K562 (cell line): Measurements from ENCODE around the gene SYNRG. TPM values are rescaled to one million over a fixed set of nuclear protein-coding genes. Genes with fewer than 3 reads are reported as not detected.

ENCODE experiments used
- ATAC-seq: fragments of 200-7000 bp; cut with Tn5 transposase; 3 replicates; pipeline ENCODE4 v1.9.1; 2020; ENCODE audit warnings: moderate library complexity
- BruUV-seq: library from RNA; stranded (reverse); fragments of 400-500 nt; replicated peaks from 2 replicates; lab custom pipeline; 2021; lab: Mats Ljungman, UMichigan
- CTCF ChIA-PET: fragments of 300-600 bp; formaldehyde crosslinking; extraction: SDS; loops from one replicate; lab custom pipeline; 2021; ENCODE audit warnings: low intra/inter-chr PET ratio; lab: Yijun Ruan, JAX
- POLR2A ChIA-PET: fragments of 300-600, 350-650 bp; sonication (Branson Sonifier 250); formaldehyde crosslinking; extraction: SDS; loops from one replicate; lab custom pipeline; 2021; ENCODE audit warnings: antibody characterized with exemption, inconsistent platforms; lab: Yijun Ruan, JAX
- DNase-seq, 4 experiments: peaks; one replicate each; pipeline versions ENCODE4 v3.0.0 to v3.0.0-alpha.2; 2011 to 2018; ENCODE audit warnings: low spot score in 3 of 4, mixed read lengths in 3 of 4; ENCODE audit errors: extremely low read depth in 1 of 4
- FAIRE-seq: peaks from 2 replicates; lab custom pipeline; 2011; peaks lifted over from hg19 to GRCh38; lab: Jason Lieb, UNC
- H2AFZ ChIP-seq: 2 replicates; pipeline ENCODE4 v1.6.0; 2011; ENCODE audit warnings: low read depth, low read length, control low read depth, inconsistent platforms
- H3K27ac ChIP-seq: fragments of 200-600 bp; 3 replicates; pipeline ENCODE4 v1.8.0; 2011; ENCODE audit warnings: low read depth, mild to moderate bottlenecking, control low read depth, inconsistent platforms, low read length, moderate library complexity, mixed read lengths; ENCODE audit errors: extremely low read depth
- H3K27me3 ChIP-seq, 2 experiments: fragments of 300-600 bp in 1 of 2; 2 replicates in 1 of 2; 3 replicates in 1 of 2; pipeline versions ENCODE4 v1.6.0 to v1.8.0; 2011; ENCODE audit warnings: inconsistent platforms in 2 of 2, low read length in 2 of 2, mild to moderate bottlenecking in 1 of 2, mixed read lengths in 1 of 2, moderate library complexity in 1 of 2; ENCODE audit not compliant: control insufficient read depth in 2 of 2, insufficient read depth in 2 of 2
- H3K36me3 ChIP-seq: fragments of 300-600 bp; 3 replicates; pipeline ENCODE4 v1.8.0; 2011; ENCODE audit warnings: mild to moderate bottlenecking, low read length, inconsistent platforms; ENCODE audit not compliant: control insufficient read depth, insufficient read depth
- H3K4me1 ChIP-seq, 2 experiments: fragments of 200-600 bp in 1 of 2; replicated peaks in 1 of 2; 2 replicates in 1 of 2; 3 replicates in 1 of 2; pipeline versions ENCODE4 v1.5.1 to v1.8.0; 2011; ENCODE audit warnings: inconsistent platforms in 2 of 2, low read length in 2 of 2, mild to moderate bottlenecking in 1 of 2, mixed read lengths in 1 of 2, moderate library complexity in 1 of 2; ENCODE audit not compliant: control insufficient read depth in 2 of 2, insufficient read depth in 2 of 2
- H3K4me2 ChIP-seq: 2 replicates; pipeline ENCODE4 v1.6.1; 2011; ENCODE audit warnings: low read length, control low read depth, inconsistent platforms, mixed read lengths; ENCODE audit not compliant: insufficient read depth
- H3K4me3 ChIP-seq: fragments of 200-600 bp; sonication (generic), shearing (Covaris generic); 2 replicates; pipeline ENCODE4 v1.5.1; 2016; ENCODE audit warnings: control low read depth, inconsistent platforms
- H3K79me2 ChIP-seq: fragments of 200-600 bp; 3 replicates; pipeline ENCODE4 v1.8.0; 2011; ENCODE audit warnings: low read length, inconsistent platforms; ENCODE audit not compliant: control insufficient read depth, insufficient read depth
- H3K9ac ChIP-seq, 2 experiments: 2 replicates each; pipeline versions ENCODE4 v1.6.0 to v1.6.1; 2011; ENCODE audit warnings: low read depth in 2 of 2, low read length in 2 of 2, control low read depth in 1 of 2, inconsistent platforms in 1 of 2, mild to moderate bottlenecking in 1 of 2, mixed read lengths in 1 of 2; ENCODE audit not compliant: insufficient read depth in 1 of 2
- H3K9me1 ChIP-seq: one replicate; pipeline ENCODE4 v1.6.0; 2011; ENCODE audit warnings: inconsistent platforms, mild to moderate bottlenecking, low read length, moderate library complexity; ENCODE audit not compliant: control insufficient read depth, insufficient read depth
- H3K9me3 ChIP-seq: replicated peaks from 2 replicates; pipeline ENCODE4 v1.5.1; 2011; ENCODE audit warnings: low read depth, low read length, inconsistent platforms; ENCODE audit not compliant: control insufficient read depth, insufficient read depth
- H4K20me1 ChIP-seq: replicated peaks from 2 replicates; pipeline ENCODE4 v1.6.1; 2011; ENCODE audit warnings: low read length, inconsistent platforms, mixed read lengths; ENCODE audit not compliant: control insufficient read depth, insufficient read depth
- ESRRB ChIP-seq: fragments of 250-450 bp; sonication (Bioruptor Pico); IDR thresholded peaks from 2 replicates; pipeline ENCODE4 v1.5.0; 2020; ENCODE audit warnings: mild to moderate bottlenecking, moderate library complexity, borderline replicate concordance
- HDGF ChIP-seq: fragments of 450-650 bp; IDR thresholded peaks from 2 replicates; pipeline ENCODE4 v1.6.1; 2016
- HSF4 ChIP-seq: fragments of 250-450 bp; sonication (Bioruptor Pico); IDR thresholded peaks from 2 replicates; pipeline ENCODE4 v2.1.2; 2022; ENCODE audit warnings: mild to moderate bottlenecking, moderate library complexity, borderline replicate concordance
- MAFF ChIP-seq: IDR thresholded peaks from 2 replicates; pipeline ENCODE4 v1.6.1; 2012; ENCODE audit warnings: low read length, improper control_type of control experiment
- MIER1 ChIP-seq: fragments of 450-650 bp; IDR thresholded peaks from 2 replicates; pipeline ENCODE4 v1.6.1; 2016; ENCODE audit warnings: antibody characterized with exemption, mild to moderate bottlenecking, low read depth
- NONO ChIP-seq, 2 experiments: fragments of 200-400 bp in 1 of 2; fragments of 450-650 bp in 1 of 2; formaldehyde crosslinking in 1 of 2; IDR thresholded peaks; 2 replicates each; pipeline ENCODE4 v1.6.1; 2017; ENCODE audit warnings: low read depth in 2 of 2, mild to moderate bottlenecking in 2 of 2, moderate library complexity in 2 of 2, low read length in 1 of 2
- RBM14 ChIP-seq: fragments of 200-400 bp; formaldehyde crosslinking; IDR thresholded peaks from 2 replicates; pipeline ENCODE4 v1.6.1; 2018; ENCODE audit warnings: low read depth, mild to moderate bottlenecking, low read length, moderate library complexity, borderline replicate concordance; ENCODE audit not compliant: insufficient read depth
- RFX1 ChIP-seq: fragments of 450-650 bp; IDR thresholded peaks from 2 replicates; pipeline ENCODE4 v1.6.1; 2016; ENCODE audit warnings: mild to moderate bottlenecking, moderate library complexity
- SMAD2 ChIP-seq: fragments of 150-350 bp; IDR thresholded peaks from 2 replicates; pipeline ENCODE4 v1.6.1; 2014; ENCODE audit warnings: low read depth, mild to moderate bottlenecking, low read length
- SMARCE1 ChIP-seq: fragments of 450-650 bp; IDR thresholded peaks from 2 replicates; pipeline ENCODE4 v1.7.1; 2016; ENCODE audit warnings: mild to moderate bottlenecking
- SREBF1 ChIP-seq: fragments of 150-350 bp; IDR thresholded peaks from 2 replicates; pipeline ENCODE4 v1.6.1; 2014; ENCODE audit warnings: antibody characterized with exemption, low read depth, low read length, borderline replicate concordance
- ZBTB5 ChIP-seq: fragments of 450-650 bp; IDR thresholded peaks from 2 replicates; pipeline ENCODE4 v1.6.1; 2017; ENCODE audit warnings: antibody characterized with exemption
- ZNF354B ChIP-seq: fragments of 250-450 bp; sonication (Bioruptor Pico); IDR thresholded peaks from 2 replicates; pipeline ENCODE4 v1.4.0; 2020
- ZNF717 ChIP-seq: fragments of 250-450 bp; sonication (Bioruptor Pico); IDR thresholded peaks from 2 replicates; pipeline ENCODE4 v1.5.0; 2021
- ZNF76 ChIP-seq: fragments of 250-450 bp; sonication (Bioruptor Pico); IDR thresholded peaks from 2 replicates; pipeline ENCODE4 v1.4.0; 2020; ENCODE audit warnings: mild to moderate bottlenecking, moderate library complexity, borderline replicate concordance
- ZNF766 ChIP-seq: fragments of 200-800 bp; sonication (Bioruptor generic); conservative IDR thresholded peaks from 2 replicates; pipeline ENCODE4 v1.6.1; 2016; ENCODE audit warnings: missing genetic modification characterization, missing compliant biosample characterization
- WGBS: fragments of 100-300 bp; shearing (Covaris generic); methylation state at CpG from one replicate; pipeline ENCODE4 v1.1.6; 2016; ENCODE audit warnings: low coverage, mixed read lengths; ENCODE audit not compliant: insufficient coverage; ENCODE audit errors: missing lambda C conversion rate; 5-methylcytosine and 5-hydroxymethylcytosine counted together
- in situ Hi-C: fragments of 300-500 bp; cut with MboI; formaldehyde crosslinking; loops from 4 replicates; pipeline ENCODE4 v1.15.0; 2018; ENCODE audit warnings: inconsistent platforms, mixed read lengths
- intact Hi-C: fragments of 100-400 bp; cut with micrococcal nuclease; formaldehyde crosslinking; loops from 2 replicates; pipeline ENCODE4 v1.14.2; 2022
- polyA plus RNA-seq, 8 experiments: library from polyadenylated mRNA; depleted of rRNA in 4 of 8; stranded (reverse) in 5 of 8; unstranded in 3 of 8; fragments of >200 nt; fragmentation: Nextera tagmentation in 2 of 8; fragmentation: Illumina TruSeq in 1 of 8; extraction: Ambion mirVana in 2 of 8; extraction: Trizol in 1 of 8; gene quantifications; 2 replicates each; pipeline versions ENCODE4 v1.2.1 to v1.2.3, GENCODE V29; 2011 to 2014; ENCODE audit warnings: inconsistent platforms in 1 of 8, missing spikeins in 1 of 8
- total RNA-seq, 7 experiments: library from RNA; depleted of rRNA in 6 of 7; stranded (reverse); fragments of >200 nt in 6 of 7; fragmentation: Illumina TruSeq in 2 of 7; extraction: Trizol in 2 of 7; gene quantifications; 2 replicates each; pipeline versions ENCODE4 v1.2.1 to v1.2.3, GENCODE V29; 2011 to 2021; ENCODE audit warnings: low replicate concordance in 1 of 7

The SYNRG gene
- total and polyA plus RNA-seq, 9 of the 15 experiments (the other 6 are each of a cell fraction or from before 2014, with no cell fraction given), result 2.9 to 28.2 (median 15.1) TPM

GRCh38 chr17:37564252-37564651, 45.0 kb downstream of the SYNRG start:
- ChIA-PET CTCF (no interaction called here), POLR2A (no interaction called here)
- no TSS peak for BruUV-seq
- Histone ChIP-seq H3K9me3 (no peaks in the 10 kb centered on the region), H3K4me3 (no peak overlapping the region)
- DNase-seq, result no peak
- no peak for TF ChIP-seq SMAD2
- peak; percentile 36; the same call in 1 of the 2 replicates for TF ChIP-seq RFX1
- TF ChIP-seq, all 486 proteins: peak for 1
- H4K20me1 ChIP-seq, result no peaks in the 10 kb centered on the region
- no peaks in the 10 kb centered on the region for H3K4me1 ChIP-seq
- H3K79me2 ChIP-seq, result no peaks in the 10 kb centered on the region
- no peak overlapping the region for H3K4me2 ChIP-seq
- H3K9me1 ChIP-seq, result no peaks in the 10 kb centered on the region
- in situ Hi-C loops, result no loop called here
- H3K36me3 ChIP-seq, result peaks cover 43% of the 10 kb centered on the region; the same call in 2 of the 3 replicates
- no peaks in the 10 kb centered on the region for H3K27me3 ChIP-seq
- ATAC-seq (no peak), FAIRE-seq (no peak)
- H3K27ac ChIP-seq, result no peak overlapping the region
- intact Hi-C loops, result no loop called here
- 87% methylated on average over 3 of the region's 3 CpGs for WGBS
- H3K9ac ChIP-seq, result no peak overlapping the region
- H2AFZ ChIP-seq, result no peak overlapping the region

- no peak overlapping the region for H2AFZ ChIP-seq
- no TSS peak for BruUV-seq
- no peaks in the 10 kb centered on the region for H3K9me3 ChIP-seq
- no peak overlapping the region for H3K4me2 ChIP-seq
- no peak for FAIRE-seq
- H4K20me1 ChIP-seq, result no peaks in the 10 kb centered on the region
- H3K27me3 ChIP-seq, result no peaks in the 10 kb centered on the region
- DNase-seq, result peak in 1 of 4 experiments; percentile 3
- intact Hi-C loops, result no loop called here
- no peaks in the 10 kb centered on the region for H3K79me2 ChIP-seq
- peaks cover 43% of the 10 kb centered on the region; the same call in 2 of the 3 replicates for H3K36me3 ChIP-seq
- H3K27ac ChIP-seq, result no peak overlapping the region
- WGBS, result 45% methylated on average over 5 of the region's 5 CpGs
- H3K9me1 ChIP-seq, result no peaks in the 10 kb centered on the region
- ATAC-seq, result no peak
- no peaks in the 10 kb centered on the region for H3K4me1 ChIP-seq
- in situ Hi-C loops, result no loop called here
- H3K4me3 ChIP-seq, result no peak overlapping the region
- H3K9ac ChIP-seq, result no peak overlapping the region
- ChIA-PET POLR2A (no interaction called here), CTCF (no interaction called here)
- TF ChIP-seq NONO (IDR thresholded peaks at IDR 0.05; ENCODE audit: low read depth in 2 of 2, low read length in 1 of 2) (no peak), SMARCE1 (no peak), RBM14 (no peak), MAFF (no peak), HDGF (no peak), ZNF76 (no peak), ZBTB5 (no peak), MIER1 (no peak), ESRRB (CRISPR knock-in tag) (no peak), SREBF1 (no peak), ZNF354B (CRISPR knock-in tag) (no peak), HSF4 (CRISPR knock-in tag) (no peak), ZNF766 (CRISPR knock-in tag) (no peak), ZNF717 (no peak)
Measured at GRCh38 chr17:37562016-37562745, 47.0 kb downstream of the SYNRG start.
